Cardiac muscle cell (in vitro differentiated cells and primary cell): ENCODE measurements around the gene TMEM220. TPM values are rescaled to one million over a fixed set of nuclear protein-coding genes. Genes with fewer than 3 reads are reported as not detected.

Source experiments
- polyA plus RNA-seq: library from polyadenylated mRNA; unstranded; fragments of >200 nt; fragmentation: Nextera tagmentation; extraction: Ambion mirVana; gene quantifications from 2 replicates; pipeline ENCODE4 v1.2.1, GENCODE V29; 2016
- total RNA-seq: library from RNA; depleted of rRNA; stranded (reverse); fragments of >200 nt; gene quantifications from 2 replicates; pipeline ENCODE4 v1.2.3, GENCODE V29; 2016

Gene TMEM220
- total and polyA plus RNA-seq, 2 experiments from 2014 or later, result 0.15 to 2.8 TPM

Other genes starting within 250 kb of the TMEM220 start
- not detected in 2 replicates for gene MYH1, start 211.5 kb downstream of the TMEM220 start, total RNA-seq
- not detected in 2 replicates for gene MYH1, start 211.5 kb downstream of the TMEM220 start, polyA plus RNA-seq
- 0.11 TPM in 1 of 2 replicates, not detected in the other for gene MYH2, start 180.4 kb downstream of the TMEM220 start, total RNA-seq
- gene MYH2, start 180.4 kb downstream of the TMEM220 start, polyA plus RNA-seq, result 0.35 TPM in 1 of 2 replicates, not detected in the other
- gene MYH3, start 72.7 kb downstream of the TMEM220 start, total RNA-seq, result 1.3 and 3.1 TPM in 2 replicates
- 0.72 and 1.7 TPM in 2 replicates for gene MYH3, start 72.7 kb downstream of the TMEM220 start, polyA plus RNA-seq
- gene SCO1, start 32.5 kb downstream of the TMEM220 start, total RNA-seq, result 56.4 and 60.4 TPM in 2 replicates
- gene SCO1, start 32.5 kb downstream of the TMEM220 start, polyA plus RNA-seq, result 62.6 and 67.2 TPM in 2 replicates
- 4.4 and 7.4 TPM in 2 replicates for gene ADPRM, start 32.4 kb downstream of the TMEM220 start, total RNA-seq
- gene ADPRM, start 32.4 kb downstream of the TMEM220 start, polyA plus RNA-seq, result 5.0 and 7.3 TPM in 2 replicates
- not detected in 2 replicates for gene TMEM238L, start 74.1 kb upstream of the TMEM220 start, total RNA-seq
- gene TMEM238L, start 74.1 kb upstream of the TMEM220 start, polyA plus RNA-seq, result not detected in 2 replicates
- gene PIRT, start 108.1 kb upstream of the TMEM220 start, total RNA-seq, result not detected in 2 replicates
- gene PIRT, start 108.1 kb upstream of the TMEM220 start, polyA plus RNA-seq, result not detected in 2 replicates